WTC11 (cell line): ENCODE measurements around the gene TBX2. TPM values are rescaled to one million over a fixed set of nuclear protein-coding genes. Genes with fewer than 3 reads are reported as not detected.

ENCODE experiments used
- ATAC-seq: fragments of 200-7000 bp; cut with Tn5 transposase; 2 replicates; pipeline ENCODE4 v1.10.0; 2021; ENCODE audit warnings: mild to moderate bottlenecking, moderate library complexity
- CTCF ChIA-PET: fragments of 300-600 bp; sonication (Branson Sonifier 250); formaldehyde crosslinking; loops from one replicate; lab custom pipeline; 2021; ENCODE audit warnings: antibody characterized with exemption; lab: Charles Lee
- POLR2A ChIA-PET: fragments of 350-600 bp; sonication (Branson Sonifier 250); formaldehyde crosslinking; loops from one replicate; lab custom pipeline; 2021; ENCODE audit warnings: antibody characterized with exemption; lab: Charles Lee
- DNase-seq: peaks from one replicate; pipeline ENCODE4 v3.0.0; 2021; ENCODE audit warnings: low spot score
- H3K27ac Mint-ChIP-seq: 2 replicates; pipeline ENCODE4 v1.8.0; 2021; ENCODE audit warnings: mixed read lengths
- H3K27me3 Mint-ChIP-seq: 2 replicates; pipeline ENCODE4 v1.8.0; 2021; ENCODE audit warnings: low read depth, mild to moderate bottlenecking, moderate library complexity, mixed read lengths
- H3K36me3 Mint-ChIP-seq: 2 replicates; pipeline ENCODE4 v1.8.0; 2021; ENCODE audit warnings: mixed read lengths
- H3K4me1 Mint-ChIP-seq: 2 replicates; pipeline ENCODE4 v1.8.0; 2022; ENCODE audit warnings: mixed read lengths
- H3K4me3 Mint-ChIP-seq: 2 replicates; pipeline ENCODE4 v1.8.0; 2021; ENCODE audit warnings: mild to moderate bottlenecking, moderate library complexity, mixed read lengths
- H3K9me3 Mint-ChIP-seq: 2 replicates; pipeline ENCODE4 v1.8.0; 2021; ENCODE audit warnings: mixed read lengths
- AR ChIP-seq: fragments of 250-450 bp; sonication (Bioruptor Pico); IDR thresholded peaks from 2 replicates; pipeline ENCODE4 v1.9.0; 2021; ENCODE audit warnings: mild to moderate bottlenecking
- CREB1 ChIP-seq: sonication (generic); formaldehyde crosslinking; IDR thresholded peaks from 2 replicates; pipeline ENCODE4 v1.8.0; 2023; ENCODE audit warnings: mild to moderate bottlenecking, missing genetic modification reagents
- E2F5 ChIP-seq: sonication (generic); formaldehyde crosslinking; IDR thresholded peaks from 2 replicates; pipeline ENCODE4 v1.8.1; 2022; ENCODE audit warnings: mild to moderate bottlenecking, moderate library complexity, missing genetic modification reagents
- EMX1 ChIP-seq: fragments of 250-450 bp; sonication (Bioruptor Pico); IDR thresholded peaks from 2 replicates; pipeline ENCODE4 v1.8.0; 2021; ENCODE audit warnings: mild to moderate bottlenecking
- FOXK1 ChIP-seq: sonication (generic); formaldehyde crosslinking; IDR thresholded peaks from 2 replicates; pipeline ENCODE4 v1.8.0; 2022; ENCODE audit warnings: mild to moderate bottlenecking, moderate library complexity, missing genetic modification reagents
- FOXP4 ChIP-seq: sonication (generic); formaldehyde crosslinking; IDR thresholded peaks from 2 replicates; pipeline ENCODE4 v1.8.0; 2022; ENCODE audit warnings: mild to moderate bottlenecking, missing genetic modification reagents
- JAZF1 ChIP-seq: fragments of 250-450 bp; sonication (Bioruptor Pico); IDR thresholded peaks from 2 replicates; pipeline ENCODE4 v1.9.0; 2021; ENCODE audit warnings: moderate library complexity, mild to moderate bottlenecking, inconsistent platforms
- MAX ChIP-seq: sonication (generic); formaldehyde crosslinking; IDR thresholded peaks from 2 replicates; pipeline ENCODE4 v1.8.0; 2022; ENCODE audit warnings: mild to moderate bottlenecking, missing genetic modification reagents
- MXD4 ChIP-seq: fragments of 250-450 bp; sonication (Bioruptor Pico); IDR thresholded peaks from 2 replicates; pipeline ENCODE4 v1.8.0; 2021; ENCODE audit warnings: mild to moderate bottlenecking, moderate library complexity, borderline replicate concordance
- NR3C1 ChIP-seq: sonication (generic); formaldehyde crosslinking; conservative IDR thresholded peaks from 2 replicates; pipeline ENCODE4 v1.8.1; 2023; ENCODE audit warnings: low read depth, mild to moderate bottlenecking, missing genetic modification reagents
- OVOL2 ChIP-seq: fragments of 250-450 bp; sonication (Bioruptor Pico); IDR thresholded peaks from 2 replicates; pipeline ENCODE4 v1.9.0; 2021; ENCODE audit warnings: mild to moderate bottlenecking, borderline replicate concordance
- PRRX2 ChIP-seq: fragments of 250-450 bp; sonication (Bioruptor Pico); IDR thresholded peaks from 2 replicates; pipeline ENCODE4 v1.8.0; 2021; ENCODE audit warnings: mild to moderate bottlenecking
- RELA ChIP-seq: sonication (generic); formaldehyde crosslinking; IDR thresholded peaks from 2 replicates; pipeline ENCODE4 v1.8.1; 2022; ENCODE audit warnings: missing genetic modification reagents, mild to moderate bottlenecking, borderline replicate concordance
- RORB ChIP-seq: fragments of 250-450 bp; sonication (Bioruptor Pico); IDR thresholded peaks from 2 replicates; pipeline ENCODE4 v1.9.0; 2021; ENCODE audit warnings: mild to moderate bottlenecking
- TCF7 ChIP-seq: sonication (generic); formaldehyde crosslinking; IDR thresholded peaks from 2 replicates; pipeline ENCODE4 v1.8.0; 2022; ENCODE audit warnings: mild to moderate bottlenecking, low read depth, missing genetic modification reagents, moderate library complexity
- TEAD4 ChIP-seq: sonication (generic); formaldehyde crosslinking; IDR thresholded peaks from 2 replicates; pipeline ENCODE4 v1.8.0; 2022; ENCODE audit warnings: mild to moderate bottlenecking, missing genetic modification reagents
- ZMAT4 ChIP-seq: fragments of 250-450 bp; sonication (Bioruptor Pico); IDR thresholded peaks from 2 replicates; pipeline ENCODE4 v1.9.0; 2021; ENCODE audit warnings: mild to moderate bottlenecking
- ZNF138 ChIP-seq: sonication (generic); formaldehyde crosslinking; conservative IDR thresholded peaks from 2 replicates; pipeline ENCODE4 v1.8.1; 2022; ENCODE audit warnings: mild to moderate bottlenecking, moderate library complexity, missing genetic modification reagents
- ZNF219 ChIP-seq: sonication (generic); formaldehyde crosslinking; IDR thresholded peaks from 2 replicates; pipeline ENCODE4 v1.8.0; 2023; ENCODE audit warnings: missing genetic modification reagents, mild to moderate bottlenecking, borderline replicate concordance
- ZNF263 ChIP-seq: sonication (generic); formaldehyde crosslinking; IDR thresholded peaks from 2 replicates; pipeline ENCODE4 v1.8.1; 2022; ENCODE audit warnings: low read depth, mild to moderate bottlenecking, moderate library complexity, missing genetic modification reagents
- ZNF396 ChIP-seq: fragments of 250-450 bp; sonication (Bioruptor Pico); IDR thresholded peaks from 2 replicates; pipeline ENCODE4 v1.8.0; 2021; ENCODE audit warnings: mild to moderate bottlenecking, moderate library complexity, borderline replicate concordance
- total RNA-seq: library from RNA; stranded (reverse); gene quantifications from 3 replicates; pipeline ENCODE4 v1.2.3, GENCODE V29; 2021
- TF ChIP-seq, protein P1 (sequence below): sonication (generic); formaldehyde crosslinking; IDR thresholded peaks from 2 replicates; pipeline ENCODE4 v1.8.1; 2023; ENCODE audit warnings: mild to moderate bottlenecking, missing genetic modification reagents
- TF ChIP-seq, protein P2 (sequence below): sonication (generic); formaldehyde crosslinking; IDR thresholded peaks from 2 replicates; pipeline ENCODE4 v1.8.1; 2023; ENCODE audit warnings: mild to moderate bottlenecking, missing genetic modification reagents

Gene TBX2
- total RNA-seq, 1 experiment from 2014 or later, result 0.09 TPM

DNA sequence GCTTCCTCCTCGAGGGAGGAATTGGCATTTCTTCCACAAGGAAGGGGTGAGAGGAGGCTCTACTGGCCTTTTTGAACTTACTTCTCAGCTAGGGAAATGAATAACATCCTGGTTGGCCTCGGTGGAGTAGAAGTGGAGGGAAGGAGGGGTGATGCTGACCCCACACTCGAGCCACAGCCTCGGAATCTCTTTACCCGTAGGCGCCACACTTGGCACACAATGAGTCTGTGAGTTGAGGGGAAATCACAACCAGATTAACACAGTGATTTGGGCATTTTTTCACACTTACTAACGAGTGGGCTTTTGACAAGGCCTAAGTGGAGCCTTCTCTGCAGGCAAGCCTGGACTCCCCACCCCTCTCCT lies 47.3 kb upstream of the TBX2 start:
- ATAC-seq, result no peak
- no peak for TF ChIP-seq MXD4 (CRISPR knock-in tag)
- no peak for TF ChIP-seq TCF7
- no peak for TF ChIP-seq NR3C1
- TF ChIP-seq FOXP4, result no peak
- TF ChIP-seq PRRX2, result no peak
- TF ChIP-seq ZNF138 (CRISPR knock-in tag), result no peak
- no peak for TF ChIP-seq AR (CRISPR knock-in tag)
- TF ChIP-seq OVOL2 (CRISPR knock-in tag), result no peak
- TF ChIP-seq TEAD4 (CRISPR knock-in tag), result no peak

GRCh38 chr17:61352781-61353491 lies 46.7 kb upstream of the TBX2 start:
- H3K9me3 Mint-ChIP-seq, result no peaks in the 10 kb centered on the region
- ATAC-seq (peak; percentile 66), DNase-seq (no peak)
- H3K4me1 Mint-ChIP-seq, result peaks cover 34% of the 10 kb centered on the region
- no peaks in the 10 kb centered on the region for H3K27me3 Mint-ChIP-seq
- CTCF ChIA-PET, result no interaction called here
- H3K36me3 Mint-ChIP-seq, result no peaks in the 10 kb centered on the region
- no peak overlapping the region for H3K27ac Mint-ChIP-seq
- POLR2A ChIA-PET, result no interaction called here
- no peak overlapping the region for H3K4me3 Mint-ChIP-seq
- TF ChIP-seq MAX (CRISPR knock-in tag) (no peak), FOXK1 (CRISPR knock-in tag) (no peak), EMX1 (CRISPR knock-in tag) (no peak), RORB (no peak), JAZF1 (CRISPR knock-in tag) (no peak), E2F5 (CRISPR knock-in tag) (no peak), CREB1 (CRISPR knock-in tag) (no peak), RELA (CRISPR knock-in tag) (no peak), PRRX2 (no peak), ZMAT4 (CRISPR knock-in tag) (no peak), ZNF396 (CRISPR knock-in tag) (no peak), ZNF263 (no peak), ZNF219 (CRISPR knock-in tag) (no peak)
- TF ChIP-seq, protein P1, sequence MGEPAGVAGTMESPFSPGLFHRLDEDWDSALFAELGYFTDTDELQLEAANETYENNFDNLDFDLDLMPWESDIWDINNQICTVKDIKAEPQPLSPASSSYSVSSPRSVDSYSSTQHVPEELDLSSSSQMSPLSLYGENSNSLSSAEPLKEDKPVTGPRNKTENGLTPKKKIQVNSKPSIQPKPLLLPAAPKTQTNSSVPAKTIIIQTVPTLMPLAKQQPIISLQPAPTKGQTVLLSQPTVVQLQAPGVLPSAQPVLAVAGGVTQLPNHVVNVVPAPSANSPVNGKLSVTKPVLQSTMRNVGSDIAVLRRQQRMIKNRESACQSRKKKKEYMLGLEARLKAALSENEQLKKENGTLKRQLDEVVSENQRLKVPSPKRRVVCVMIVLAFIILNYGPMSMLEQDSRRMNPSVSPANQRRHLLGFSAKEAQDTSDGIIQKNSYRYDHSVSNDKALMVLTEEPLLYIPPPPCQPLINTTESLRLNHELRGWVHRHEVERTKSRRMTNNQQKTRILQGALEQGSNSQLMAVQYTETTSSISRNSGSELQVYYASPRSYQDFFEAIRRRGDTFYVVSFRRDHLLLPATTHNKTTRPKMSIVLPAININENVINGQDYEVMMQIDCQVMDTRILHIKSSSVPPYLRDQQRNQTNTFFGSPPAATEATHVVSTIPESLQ (CRISPR knock-in tag), result no peak
- TF ChIP-seq, protein P2, sequence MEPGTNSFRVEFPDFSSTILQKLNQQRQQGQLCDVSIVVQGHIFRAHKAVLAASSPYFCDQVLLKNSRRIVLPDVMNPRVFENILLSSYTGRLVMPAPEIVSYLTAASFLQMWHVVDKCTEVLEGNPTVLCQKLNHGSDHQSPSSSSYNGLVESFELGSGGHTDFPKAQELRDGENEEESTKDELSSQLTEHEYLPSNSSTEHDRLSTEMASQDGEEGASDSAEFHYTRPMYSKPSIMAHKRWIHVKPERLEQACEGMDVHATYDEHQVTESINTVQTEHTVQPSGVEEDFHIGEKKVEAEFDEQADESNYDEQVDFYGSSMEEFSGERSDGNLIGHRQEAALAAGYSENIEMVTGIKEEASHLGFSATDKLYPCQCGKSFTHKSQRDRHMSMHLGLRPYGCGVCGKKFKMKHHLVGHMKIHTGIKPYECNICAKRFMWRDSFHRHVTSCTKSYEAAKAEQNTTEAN (CRISPR knock-in tag), result no peak

More for the DNA sequence above, 47.3 kb upstream of the TBX2 start:
- H3K4me1 Mint-ChIP-seq, result peaks cover 34% of the 10 kb centered on the region
- DNase-seq, result no peak
- ChIA-PET POLR2A (interaction anchor here (1.2 kb wide), 1 partner anchor 10 kb away, joined by 3 read pairs; no protein-coding TSS in a partner anchor), CTCF (interaction anchor here (1.0 to 1.4 kb wide), 3 partner anchors 38 to 41 kb away, joined by 3 to 6 read pairs (median 3); no protein-coding TSS in a partner anchor)
- no peak overlapping the region for H3K27ac Mint-ChIP-seq
- H3K27me3 Mint-ChIP-seq, result no peaks in the 10 kb centered on the region
- H3K4me3 Mint-ChIP-seq, result no peak overlapping the region
- H3K36me3 Mint-ChIP-seq, result no peaks in the 10 kb centered on the region
- H3K9me3 Mint-ChIP-seq, result no peaks in the 10 kb centered on the region
